NCI-H345 (cell line): ENCODE results near the gene GMEB2.
"Not testable (repeated sequence)": the region's sequence is repeated elsewhere in the genome, so short reads cannot be mapped to it uniquely, and the experiment has no call there.

ENCODE experiments used
- DNase-seq: peaks from one replicate; lab custom pipeline; 2025; lab: John Stamatoyannopoulos, UW

The GMEB2 gene

GRCh38 chr20:63560333-63560805 lies 66.5 kb downstream of the GMEB2 start:
- DNase-seq, result no peak

DNA sequence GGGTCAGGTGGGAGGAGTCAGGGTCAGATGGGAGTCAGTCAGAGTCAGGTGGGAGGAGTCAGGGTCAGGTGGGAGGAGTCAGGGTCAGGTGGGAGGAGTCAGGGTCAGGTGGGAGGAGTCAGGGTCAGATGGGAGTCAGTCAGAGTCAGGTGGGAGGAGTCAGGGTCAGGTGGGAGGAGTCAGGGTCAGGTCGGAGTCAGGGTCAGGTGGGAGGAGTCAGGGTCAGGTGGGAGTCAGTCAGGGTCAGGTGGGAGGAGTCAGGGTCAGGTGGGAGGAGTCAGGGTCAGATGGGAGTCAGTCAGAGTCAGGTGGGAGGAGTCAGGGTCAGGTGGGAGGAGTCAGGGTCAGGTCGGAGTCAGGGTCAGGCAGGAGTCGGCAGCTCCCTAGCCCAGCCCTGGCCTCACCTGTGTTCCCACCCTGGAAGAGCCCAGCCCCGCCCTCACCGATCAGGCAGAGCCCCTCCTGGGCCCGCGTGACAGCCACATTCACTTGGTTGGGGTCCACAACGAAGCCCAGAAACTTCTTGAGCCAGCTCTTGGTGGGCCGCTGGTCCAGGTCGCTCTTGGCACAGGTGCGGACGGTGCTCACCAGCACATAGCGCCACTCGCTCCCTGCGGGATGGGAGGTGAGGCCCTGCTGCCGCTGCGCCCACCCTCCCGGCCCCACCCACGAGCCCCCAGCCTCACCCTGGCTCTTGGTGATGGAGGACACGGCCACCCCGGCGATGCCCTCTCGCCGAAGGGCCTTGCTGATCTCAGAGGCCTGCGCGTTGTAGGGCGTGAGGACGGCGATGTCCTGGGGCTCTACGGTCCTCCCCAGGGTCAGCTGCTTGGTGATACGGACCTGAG lies 67.2 kb downstream of the GMEB2 start:
- not testable (repeated sequence) for DNase-seq

DNA sequence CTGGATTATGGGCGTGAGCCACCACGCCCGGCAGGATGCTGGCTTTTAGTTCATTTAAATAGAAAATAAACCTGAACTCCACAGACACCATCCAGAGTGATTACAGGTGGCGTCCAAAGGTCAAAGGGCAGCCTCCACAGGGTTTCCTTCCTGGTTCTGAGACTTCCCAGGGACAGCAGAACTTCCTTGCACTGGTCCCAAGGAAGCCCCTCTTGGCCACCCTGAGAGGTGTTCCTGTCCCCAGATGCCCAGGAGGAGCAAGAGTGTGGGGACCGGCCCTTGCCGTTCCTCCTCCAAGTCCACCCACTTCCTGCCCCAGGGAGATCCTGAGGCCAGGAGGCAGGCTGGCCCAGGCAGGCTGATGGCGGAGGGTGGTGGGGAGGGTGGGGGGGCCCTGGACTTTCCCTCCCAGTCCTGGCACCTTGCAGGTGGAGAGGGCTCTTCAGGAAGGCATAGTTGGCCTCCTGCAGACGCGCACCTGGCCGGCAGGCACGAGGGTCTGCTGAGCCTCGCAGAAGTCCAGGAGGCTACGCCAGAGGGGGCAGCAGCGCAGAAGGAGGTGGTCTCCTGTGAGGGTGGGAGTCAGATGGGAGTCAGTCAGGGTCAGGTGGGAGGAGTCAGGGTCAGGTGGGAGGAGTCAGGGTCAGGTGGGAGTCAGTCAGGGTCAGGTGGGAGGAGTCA lies 68.0 kb downstream of the GMEB2 start:
- DNase-seq, result no peak

DNA sequence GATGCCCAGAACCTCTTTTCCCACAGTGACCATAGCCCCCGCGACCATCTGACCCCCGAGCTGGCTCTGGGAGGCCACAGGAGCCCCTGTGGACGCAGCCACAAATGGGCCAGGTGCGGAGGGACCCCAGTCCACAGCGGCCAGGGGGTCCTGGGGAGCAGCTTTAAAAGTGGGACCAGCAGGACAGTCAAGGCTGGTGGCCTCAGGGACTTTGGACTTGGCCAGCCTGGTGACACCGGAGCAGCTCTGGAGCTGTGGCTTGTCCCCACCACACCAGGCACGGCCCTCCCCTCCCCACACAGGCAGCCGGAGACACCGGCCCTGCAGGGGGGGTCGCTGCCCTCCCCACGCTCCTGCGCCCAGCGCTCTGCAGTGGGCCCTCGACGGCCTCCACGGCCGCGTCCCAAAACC lies 69.4 kb downstream of the GMEB2 start:
- no peak for DNase-seq

DNA sequence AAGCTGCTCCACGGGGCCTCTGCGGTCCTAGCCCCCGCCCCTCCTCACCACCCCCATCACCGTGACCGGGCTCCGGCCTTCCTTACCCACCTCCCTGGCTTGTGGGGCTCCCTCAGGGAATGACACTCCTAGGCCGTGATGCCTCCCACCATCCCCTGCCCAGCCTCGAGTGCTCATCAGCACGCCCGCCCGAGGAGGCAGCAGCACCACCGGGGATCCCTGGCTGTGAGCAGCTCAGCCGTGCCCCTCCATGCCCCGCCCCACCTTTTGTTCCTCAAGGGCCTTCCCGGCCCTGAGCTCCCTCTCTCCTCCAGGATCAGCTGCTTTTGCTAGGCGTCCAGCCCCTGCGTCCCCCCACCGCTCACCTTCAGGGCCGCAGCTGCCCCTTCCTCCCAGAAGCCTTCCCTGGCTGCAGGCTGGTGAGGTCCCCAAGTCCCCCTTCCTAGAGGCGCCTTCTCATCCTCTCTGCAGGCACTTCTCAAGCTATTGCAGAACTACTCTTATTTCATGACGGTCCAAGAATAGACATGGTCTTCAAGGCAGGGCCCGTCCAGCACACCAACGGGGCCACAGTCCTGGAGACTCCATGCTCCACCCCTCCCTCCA lies 69.9 kb downstream of the GMEB2 start:
- DNase-seq, result peak; percentile 67

DNA sequence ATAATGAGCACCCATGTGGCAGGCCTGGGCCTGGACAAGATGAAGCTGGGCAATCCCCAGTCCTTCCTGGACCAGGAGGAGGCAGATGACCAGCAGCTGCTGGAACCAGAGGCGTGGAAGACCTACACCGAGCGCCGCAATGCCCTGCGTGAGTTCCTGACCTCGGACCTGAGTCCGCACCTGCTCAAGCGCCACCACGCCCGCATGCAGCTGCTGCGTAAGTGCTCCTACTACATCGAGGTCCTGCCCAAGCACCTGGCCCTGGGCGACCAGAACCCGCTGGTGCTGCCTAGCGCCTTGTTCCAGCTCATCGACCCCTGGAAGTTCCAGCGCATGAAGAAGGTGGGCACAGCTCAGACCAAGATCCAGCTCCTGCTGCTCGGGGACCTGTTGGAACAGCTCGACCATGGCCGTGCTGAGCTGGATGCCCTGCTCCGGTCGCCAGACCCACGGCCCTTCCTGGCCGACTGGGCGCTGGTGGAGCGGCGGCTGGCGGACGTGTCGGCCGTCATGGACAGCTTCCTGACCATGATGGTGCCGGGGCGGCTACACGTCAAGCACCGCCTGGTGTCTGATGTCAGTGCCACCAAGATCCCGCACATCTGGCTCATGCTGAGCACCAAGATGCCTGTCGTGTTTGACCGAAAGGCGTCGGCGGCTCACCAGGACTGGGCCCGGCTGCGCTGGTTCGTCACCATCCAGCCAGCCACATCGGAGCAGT lies 71.1 kb downstream of the GMEB2 start:
- no peak for DNase-seq

- DNase-seq, result no peak
Observed at GRCh38 chr20:63554361-63555278, 72.3 kb downstream of the GMEB2 start.

DNA sequence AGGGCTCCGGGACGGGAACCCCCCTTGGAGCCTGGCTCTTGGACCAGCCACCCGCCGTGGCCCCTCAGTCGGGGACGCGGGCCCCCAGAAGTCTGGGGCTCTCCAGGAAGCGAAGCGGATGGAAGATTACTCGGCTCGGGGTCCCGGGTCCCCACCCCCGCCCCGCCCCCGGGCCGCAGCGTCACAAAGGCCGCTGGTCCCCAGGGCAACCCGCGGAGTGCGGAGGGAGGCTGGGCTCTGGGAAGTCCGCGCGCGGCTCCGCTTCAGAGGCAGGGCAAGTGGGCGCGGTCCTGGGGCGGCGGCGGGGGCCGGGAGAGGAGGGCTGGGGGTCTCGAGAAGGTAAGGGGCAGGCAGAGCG lies 73.0 kb downstream of the GMEB2 start, which contains the start of gene FNDC11:
FNDC11 (plus strand) TSS at position 227 of the 358 bp plus-strand sequence. CDS start 1,505 bp downstream, outside the sequence.
- peak; percentile 55 for DNase-seq

GRCh38 chr20:63553251-63553932 lies 73.5 kb downstream of the GMEB2 start:
- peak; percentile 90 for DNase-seq

- DNase-seq, result no peak
Observed at GRCh38 chr20:63552481-63553249, 74.2 kb downstream of the GMEB2 start.

GRCh38 chr20:63551068-63551467 lies 75.8 kb downstream of the GMEB2 start:
- no peak for DNase-seq

DNA sequence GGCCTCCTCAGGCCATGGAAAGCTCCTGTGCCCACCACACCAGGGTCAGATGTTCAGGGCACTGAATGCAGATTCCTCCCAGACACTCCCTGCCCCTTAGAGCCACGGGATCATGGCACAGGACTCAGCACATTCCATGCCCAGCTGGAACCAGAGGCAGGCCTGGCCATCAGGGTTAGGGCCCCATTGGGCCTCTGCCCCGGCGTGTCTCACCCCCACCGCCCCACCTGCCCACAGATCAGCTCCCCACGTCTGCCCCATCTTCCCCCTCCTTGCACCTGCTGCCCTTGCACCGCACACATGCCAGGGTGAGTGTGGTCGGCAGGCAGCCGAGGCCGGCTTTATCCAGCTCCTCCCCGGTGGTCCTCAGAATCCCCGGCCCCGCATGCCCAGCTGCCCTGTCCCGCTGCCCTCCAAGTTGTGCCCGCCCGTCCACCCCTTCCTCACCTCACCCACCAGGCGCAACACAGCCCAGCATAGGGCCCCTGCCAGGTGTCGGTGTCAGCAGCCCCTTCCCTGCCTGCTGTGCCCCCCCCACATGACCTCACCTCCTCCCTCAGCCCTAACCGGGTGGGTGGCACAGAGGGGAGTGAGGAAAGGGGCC lies 77.1 kb downstream of the GMEB2 start:
- DNase-seq, result no peak

DNA sequence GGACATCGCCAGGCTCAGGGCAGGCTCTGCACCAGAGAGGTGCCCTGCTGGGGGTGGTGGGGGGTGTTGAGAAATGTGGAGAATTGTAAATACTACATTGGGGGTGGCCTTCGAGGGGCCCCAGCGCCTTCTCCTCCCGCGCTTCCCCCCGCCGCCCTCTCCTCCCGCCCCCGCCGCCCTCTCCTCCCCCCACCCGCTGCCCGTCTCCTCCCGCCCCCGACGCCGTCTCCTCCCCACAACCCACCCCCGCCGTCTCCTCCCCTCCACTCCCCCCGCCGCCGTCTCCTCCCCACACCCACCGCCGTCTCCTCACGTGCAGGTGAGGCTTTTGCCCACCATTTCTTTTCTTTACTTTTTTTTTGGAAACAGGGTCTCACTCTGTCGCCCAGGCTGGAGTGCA lies 77.9 kb downstream of the GMEB2 start:
- no peak for DNase-seq

DNA sequence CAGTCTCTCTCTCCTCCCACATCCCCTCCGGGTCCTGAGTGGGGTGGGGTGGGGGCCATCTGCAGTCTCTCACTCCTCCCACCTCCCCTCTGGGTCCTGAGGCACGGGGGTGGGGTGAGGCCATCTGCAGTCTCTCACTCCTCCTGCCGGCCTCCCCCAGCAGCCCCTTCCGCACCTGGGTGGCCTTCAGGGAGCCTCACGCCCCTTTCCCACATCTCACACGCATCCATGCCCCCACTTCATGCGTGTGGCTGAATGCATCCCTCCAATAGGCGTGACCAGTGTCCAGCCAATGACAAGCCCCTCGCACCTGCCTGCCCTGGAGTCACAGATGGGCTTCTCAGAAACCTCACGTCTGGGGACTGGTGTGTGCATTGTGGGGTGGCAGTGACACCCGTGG lies 78.4 kb downstream of the GMEB2 start:
- no peak for DNase-seq

DNA sequence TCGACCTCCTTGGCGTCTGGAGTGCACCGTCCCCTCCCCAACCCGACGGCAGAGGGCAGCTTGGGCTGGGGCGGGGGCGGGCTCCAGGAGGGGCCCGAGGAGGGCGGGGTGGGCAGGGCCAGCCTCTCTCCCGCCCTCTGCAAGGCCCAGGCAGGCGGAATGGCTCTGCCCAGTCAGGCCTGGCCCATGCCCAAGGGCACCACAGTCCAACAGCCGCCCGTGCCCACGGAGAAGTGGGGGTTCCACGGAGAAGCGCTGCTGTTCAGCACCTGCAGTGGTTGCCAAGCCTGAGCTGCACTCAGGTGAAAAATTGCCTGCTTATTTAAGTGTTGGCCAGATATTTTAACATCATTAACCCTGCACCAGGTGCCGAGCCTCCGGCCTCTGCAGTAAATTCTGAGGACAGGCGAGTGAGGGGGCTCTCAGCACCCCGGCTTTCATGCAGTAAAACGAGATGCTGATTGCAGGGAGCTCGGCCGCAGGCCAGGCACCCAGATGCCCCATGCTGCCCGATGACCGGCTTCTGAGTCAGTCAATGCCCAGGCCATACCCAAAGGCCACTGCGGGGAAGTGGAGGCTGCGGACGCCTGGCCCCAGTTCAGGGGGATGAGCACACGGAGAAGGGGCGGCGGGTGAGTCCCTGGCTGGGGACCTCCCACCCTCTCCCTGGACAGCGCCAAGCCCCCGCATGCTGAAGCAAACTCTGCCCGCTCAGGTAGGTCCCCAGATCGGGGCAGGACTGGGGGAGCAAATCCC lies 79.0 kb downstream of the GMEB2 start, which contains the start of gene SRMS:
SRMS (minus strand) TSS at position 25 of the 756 bp plus-strand sequence. CDS start 286 bp downstream, outside the sequence.
- no peak for DNase-seq

DNA sequence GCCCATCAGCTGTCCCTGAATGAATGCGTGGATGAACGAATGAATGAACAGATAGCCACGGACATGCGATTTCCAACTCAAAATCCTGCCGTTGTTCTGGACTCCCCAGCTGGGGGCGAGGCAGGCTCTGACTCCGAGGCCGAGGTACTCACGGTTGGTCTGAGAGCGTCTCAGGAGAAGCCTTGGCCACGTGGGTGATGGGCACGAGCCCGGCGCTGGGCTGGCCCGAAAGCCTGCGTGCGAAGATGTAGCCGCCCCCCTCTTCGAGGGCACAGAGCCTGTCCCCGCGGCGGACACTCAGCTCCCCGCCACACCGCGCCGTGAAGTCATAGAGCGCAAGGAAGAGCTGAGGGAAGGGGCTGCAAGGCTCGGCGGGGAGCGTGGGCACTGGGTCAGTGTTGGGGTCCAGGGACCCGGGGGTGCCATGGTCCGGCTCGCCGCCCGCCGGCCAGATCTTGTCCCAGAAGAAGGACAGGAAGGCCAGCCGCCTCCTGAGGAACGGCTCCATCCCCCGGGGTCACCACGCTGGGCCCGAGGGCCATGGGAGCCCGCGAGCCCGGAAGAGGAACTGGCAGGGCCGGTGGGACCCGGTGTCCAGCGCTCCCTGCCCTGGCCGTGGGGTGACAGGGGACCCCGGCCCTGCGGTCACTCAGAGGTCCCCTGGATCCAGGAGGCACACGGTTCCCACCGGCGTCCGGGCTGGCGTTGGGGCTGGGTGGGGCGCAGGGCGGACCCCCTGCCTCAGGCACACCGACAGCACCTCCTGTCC lies 79.8 kb downstream of the GMEB2 start:
- DNase-seq, result no peak

DNA sequence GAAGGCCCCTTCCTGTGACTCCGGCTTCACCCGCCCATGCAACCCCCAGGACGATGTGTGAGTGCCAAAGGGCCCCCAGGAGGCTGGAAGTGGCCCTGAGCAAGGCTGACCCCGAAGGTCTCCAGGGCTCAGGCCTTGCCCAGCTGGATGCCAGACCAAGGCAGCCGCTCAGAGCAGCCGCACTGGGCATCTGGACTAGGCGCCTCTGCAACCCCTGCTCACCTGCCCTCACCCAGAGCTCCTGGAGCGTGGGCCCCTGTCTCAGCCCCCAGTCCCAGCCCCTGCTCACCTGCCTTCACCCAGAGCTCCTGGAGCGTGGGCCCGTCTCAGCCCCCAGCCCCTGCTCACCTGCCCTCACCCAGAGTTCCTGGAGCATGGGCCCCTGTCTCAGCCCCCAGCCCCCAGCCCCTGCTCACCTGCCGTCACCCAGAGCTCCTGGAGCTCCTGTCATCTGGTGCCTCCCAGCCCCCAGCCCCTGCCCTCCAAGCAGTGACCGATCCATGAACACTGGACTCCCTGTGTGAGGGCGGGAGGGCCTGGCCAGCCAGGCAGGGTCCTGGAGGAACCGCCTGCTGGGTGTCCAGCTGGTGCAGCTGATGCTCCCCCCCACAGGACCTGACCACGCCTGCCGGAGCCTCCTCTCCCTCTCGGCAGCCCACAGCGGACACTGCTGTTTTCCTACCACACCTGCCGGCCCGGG lies 80.5 kb downstream of the GMEB2 start:
- DNase-seq, result no peak
